Activated CD8-positive, alpha-beta memory T cell treated with anti-CD3 and anti-CD28 coated beads, Interleukin-2, amount 50 U/mL, for 1 hour (primary cell): Measurements from ENCODE around the gene DAD1.
"Not testable (repeated sequence)": the region's sequence is repeated elsewhere in the genome, so short reads cannot be mapped to it uniquely, and the experiment has no call there.

ENCODE experiments used
- DNase-seq: peaks from one replicate; pipeline ENCODE4 v3.0.0-alpha.2; 2020; ENCODE audit errors: extremely low read depth

Gene DAD1

DNA sequence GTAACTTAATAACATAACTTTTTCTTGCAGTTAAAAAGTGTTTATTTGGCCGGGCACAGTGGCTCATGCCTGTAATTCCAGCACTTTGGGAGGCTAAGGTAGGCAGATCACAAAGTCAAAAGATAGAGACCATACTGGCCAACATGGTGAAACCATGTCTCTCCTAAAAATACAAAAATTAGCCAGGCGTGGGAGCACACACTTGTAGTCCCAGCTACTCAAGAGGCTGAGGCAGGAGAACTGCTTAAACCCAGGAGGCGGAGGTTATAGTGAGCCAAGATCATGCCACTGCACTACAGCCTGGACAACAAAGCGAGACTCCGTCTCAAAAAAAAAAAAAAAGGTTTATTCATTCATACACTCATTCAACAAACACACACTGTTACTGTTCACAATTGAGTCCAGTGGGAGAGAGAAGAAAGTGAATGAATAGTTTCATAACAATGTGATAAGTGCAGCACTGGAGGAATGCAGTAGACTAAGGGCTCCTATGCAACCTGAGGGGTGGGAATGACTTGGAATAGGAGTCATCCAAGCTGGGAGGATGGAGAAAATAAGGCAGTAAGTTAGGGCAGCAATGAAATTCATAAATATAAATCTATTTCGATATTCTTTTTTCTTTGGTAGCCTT, 19.8 kb downstream of the DAD1 start:
- DNase-seq: no peak

DNA sequence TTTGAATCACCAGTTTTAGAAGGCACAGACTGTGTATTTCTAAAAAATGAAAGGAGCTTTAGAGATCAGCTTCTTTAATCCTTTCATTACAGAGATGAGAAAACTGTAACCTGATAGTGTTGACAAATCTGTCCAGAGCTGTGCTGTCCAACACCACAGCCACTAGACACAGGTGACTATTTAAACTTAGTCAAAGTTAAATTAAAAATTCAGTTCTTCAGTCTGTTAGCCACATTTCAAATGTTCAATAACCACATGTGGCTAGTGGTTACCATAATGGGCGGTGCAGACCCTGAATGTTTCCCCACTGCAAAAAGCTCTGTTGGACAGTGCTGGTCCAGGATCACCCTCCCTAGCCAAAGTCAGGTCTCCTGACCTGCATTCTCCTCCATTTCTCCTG, 21.6 kb downstream of the DAD1 start:
- no peak for DNase-seq

GRCh38 chr14:22566845-22567244, 22.2 kb downstream of the DAD1 start:
- DNase-seq: no peak

DNA sequence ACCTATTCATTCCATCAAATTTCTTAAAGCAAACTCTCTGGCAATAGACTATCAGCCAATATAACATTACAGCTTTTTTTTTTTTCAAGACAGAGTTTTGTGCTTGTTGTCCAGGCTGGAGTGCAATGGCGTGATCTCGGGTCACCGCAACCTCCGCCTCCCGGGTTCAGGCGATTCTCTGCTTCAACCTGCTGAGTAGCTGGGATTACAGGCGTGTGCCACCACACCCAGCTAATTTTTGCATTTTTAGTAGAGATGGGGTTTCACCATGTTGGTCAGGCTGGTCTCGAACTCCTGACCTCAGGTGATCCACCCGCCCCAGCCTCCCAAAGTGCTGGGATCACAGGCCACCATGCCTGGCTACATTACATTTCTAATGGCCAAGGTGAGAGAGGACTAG, 22.8 kb downstream of the DAD1 start:
- DNase-seq: not testable (repeated sequence)

DNA sequence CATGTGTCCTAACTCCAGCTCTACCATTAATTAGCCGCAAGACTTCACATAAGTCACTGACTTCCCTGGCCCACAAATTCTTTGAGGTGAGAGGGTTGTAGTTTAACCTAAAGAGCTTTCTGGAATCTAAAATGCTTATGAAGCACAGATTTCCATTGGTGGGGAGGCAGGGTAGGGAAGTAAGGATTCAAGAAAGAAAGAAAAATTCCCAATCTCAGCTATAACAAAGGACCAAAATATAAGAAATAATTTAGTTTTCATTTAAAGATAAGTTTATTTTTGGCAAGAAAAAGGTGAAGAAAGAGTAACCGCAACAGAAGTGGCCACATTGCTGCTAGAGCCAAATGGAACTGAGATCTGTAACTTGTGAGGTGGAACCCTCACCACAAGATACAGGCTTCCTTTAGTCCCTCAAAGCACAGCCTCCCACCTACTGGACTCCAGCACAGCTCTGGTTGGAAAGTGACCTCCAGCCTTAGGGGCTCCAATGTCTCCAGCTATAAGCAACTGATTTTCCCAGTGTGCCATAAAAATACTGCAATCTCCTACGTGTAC, 23.6 kb downstream of the DAD1 start:
- no peak for DNase-seq

DNA sequence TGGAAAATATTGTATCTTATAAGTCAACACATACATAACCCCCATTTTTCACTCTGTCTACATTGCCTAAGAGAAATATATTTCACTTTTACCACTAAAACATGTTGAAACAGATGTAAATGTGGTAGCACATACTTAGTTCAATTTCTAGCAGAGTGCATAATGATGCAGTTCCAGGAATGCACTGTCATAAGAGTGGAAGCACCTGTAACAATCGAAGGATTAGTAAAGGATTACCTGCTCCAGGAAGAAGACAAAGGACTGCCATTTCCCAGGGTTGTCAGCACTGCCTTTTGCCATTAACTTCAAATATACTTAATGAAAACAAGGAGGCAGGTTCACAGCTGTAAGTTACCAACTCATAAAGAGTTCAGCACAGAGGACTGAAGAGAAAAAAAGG, 24.6 kb downstream of the DAD1 start:
- DNase-seq: no peak

DNA sequence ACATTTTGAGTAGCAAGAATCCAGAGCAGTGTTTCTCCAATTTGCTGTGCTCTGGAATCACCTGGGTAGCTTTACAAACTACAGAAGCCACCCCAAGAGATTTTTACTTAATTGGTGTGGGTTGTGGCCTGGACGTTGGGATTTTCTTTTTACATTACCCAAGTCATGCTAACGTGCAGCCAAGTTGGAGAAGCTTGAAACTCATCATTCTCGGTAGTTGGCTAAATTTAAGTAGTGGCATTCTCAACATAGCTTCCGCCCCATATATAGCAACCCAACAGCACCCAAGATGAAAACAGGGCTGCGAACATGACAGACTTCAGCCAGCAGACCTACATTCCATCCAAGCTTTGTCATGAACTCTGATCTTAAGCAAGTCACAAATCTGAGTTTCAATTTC, 25.0 kb downstream of the DAD1 start:
- no peak for DNase-seq

DNA sequence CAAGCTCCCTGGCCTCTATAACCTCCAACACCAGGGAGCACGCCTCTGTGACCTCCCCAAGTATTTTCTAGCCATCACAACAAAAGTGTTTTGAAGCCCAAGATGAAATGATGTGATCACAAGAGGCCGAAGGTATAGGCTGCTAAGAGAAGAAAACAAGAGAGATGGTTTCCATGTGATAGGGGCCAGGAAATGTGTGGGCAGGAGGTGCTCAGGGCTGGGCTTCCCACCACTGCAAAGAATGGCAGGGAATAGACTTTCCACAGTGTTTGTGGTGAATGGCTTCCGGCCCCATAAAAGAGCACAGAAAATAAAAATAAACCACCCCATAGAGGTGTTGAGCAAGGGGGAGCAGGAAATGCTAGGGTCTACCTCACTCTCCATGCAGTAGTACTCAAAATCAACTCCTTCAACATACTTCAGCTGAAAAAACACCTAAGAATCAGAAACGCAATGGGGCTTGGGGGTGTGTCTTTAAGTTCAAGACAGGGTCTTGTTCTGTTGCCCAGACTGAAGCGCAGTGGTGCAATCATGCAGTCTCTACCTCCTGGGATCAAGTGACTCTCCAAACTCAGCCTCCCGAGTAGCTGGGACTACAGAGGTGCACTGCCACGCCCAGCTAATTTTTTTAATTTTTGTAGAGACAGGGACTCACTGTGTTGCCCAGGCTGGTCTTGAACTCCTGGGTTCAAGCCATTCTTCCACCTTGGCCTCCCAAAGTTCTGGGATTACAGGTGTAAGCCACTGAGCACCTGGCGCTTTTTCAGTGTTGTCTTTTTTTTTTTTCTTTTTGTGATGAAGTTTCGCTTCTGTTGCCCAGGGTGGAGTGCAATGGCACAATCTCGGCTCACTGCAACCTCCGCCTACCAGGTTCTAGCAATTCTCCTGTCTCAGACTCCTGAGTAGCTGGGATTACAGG, 27.1 kb downstream of the DAD1 start:
- peak; percentile 78 for DNase-seq

DNA sequence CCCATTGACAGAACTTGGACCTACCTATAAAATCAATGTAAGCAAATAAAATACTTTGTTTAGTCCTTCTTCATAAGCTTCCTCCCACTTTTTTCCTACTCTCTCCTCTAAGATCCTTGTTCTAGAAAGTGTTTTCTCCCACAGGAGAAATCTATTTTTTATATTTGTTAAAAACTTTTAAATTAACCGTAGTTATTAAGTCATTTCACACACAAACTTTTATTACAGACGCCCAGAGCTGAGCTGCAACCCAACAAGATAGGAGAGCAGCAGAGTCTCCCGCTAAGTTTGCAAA, 27.7 kb downstream of the DAD1 start:
- DNase-seq: no peak

- no peak for DNase-seq
Measured at GRCh38 chr14:22560662-22561365, 28.2 kb downstream of the DAD1 start.

GRCh38 chr14:22559041-22559440, 30.0 kb downstream of the DAD1 start:
- DNase-seq: no peak

- no peak for DNase-seq
Measured at GRCh38 chr14:22558221-22558913, 30.7 kb downstream of the DAD1 start.

- DNase-seq: no peak
Measured at GRCh38 chr14:22557846-22558220, 31.2 kb downstream of the DAD1 start.

DNA sequence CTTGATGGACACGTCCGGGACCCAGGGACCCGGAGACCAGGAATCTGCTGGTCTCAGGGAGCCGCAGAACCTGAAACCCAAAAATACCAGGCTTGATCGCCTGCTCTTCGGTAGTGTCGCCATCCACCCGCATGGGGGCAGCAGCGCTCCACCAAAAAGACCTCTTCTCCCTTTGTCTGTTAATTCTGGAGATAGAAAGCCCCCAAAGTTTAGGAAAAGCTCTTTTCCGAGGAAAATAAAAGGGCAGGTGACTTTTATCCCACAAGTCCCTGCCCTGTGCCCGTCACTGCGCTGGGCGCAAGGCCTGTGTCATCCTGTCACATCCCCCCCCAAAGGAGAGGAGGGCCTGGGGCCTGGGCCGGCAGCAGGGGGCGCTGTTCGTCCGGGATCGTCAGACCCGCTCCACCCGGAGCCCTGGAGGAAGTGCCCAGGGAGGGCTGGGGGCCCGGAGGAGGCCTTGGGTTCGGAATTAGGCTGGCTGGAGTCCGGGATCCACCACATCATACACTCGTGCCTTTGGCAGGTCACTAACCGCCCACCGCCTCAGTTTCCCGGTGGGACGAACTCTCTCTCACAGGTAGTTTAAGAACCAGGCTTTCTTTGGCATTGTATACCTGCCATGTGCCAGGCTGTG, 31.9 kb downstream of the DAD1 start:
- peak; percentile 80 for DNase-seq

GRCh38 chr14:22556021-22556989, 32.7 kb downstream of the DAD1 start:
- peak; percentile 98 for DNase-seq

GRCh38 chr14:22555384-22556011, 33.5 kb downstream of the DAD1 start:
- DNase-seq: no peak

GRCh38 chr14:22554498-22555383, 34.3 kb downstream of the DAD1 start:
- DNase-seq: no peak

- DNase-seq: not testable (repeated sequence)
Measured at GRCh38 chr14:22553861-22554497, 35.0 kb downstream of the DAD1 start.
